GM19328 (cell line): ENCODE measurements around the gene MRC2.
"Not testable (repeated sequence)": the region's sequence is repeated elsewhere in the genome, so short reads cannot be mapped to it uniquely, and the experiment has no call there.

Experiments used
- ATAC-seq: cut with Tn5 transposase; IDR thresholded peaks from one replicate; pipeline ENCODE4 v1.9.1; 2021; ENCODE audit warnings: mild to moderate bottlenecking, moderate library complexity; ENCODE audit not compliant: unreplicated experiment

The MRC2 gene

GRCh38 chr17:62698459-62698858, 71.0 kb downstream of the MRC2 start:
- not testable (repeated sequence) for ATAC-seq

- no peak for ATAC-seq
Observed at GRCh38 chr17:62700964-62701705, 73.7 kb downstream of the MRC2 start.

GRCh38 chr17:62701706-62702085, 74.2 kb downstream of the MRC2 start:
- ATAC-seq = no peak

- ATAC-seq = no peak
Observed at GRCh38 chr17:62702746-62703260, 75.3 kb downstream of the MRC2 start.

GRCh38 chr17:62703261-62703775, 75.8 kb downstream of the MRC2 start:
- no peak for ATAC-seq

- peak; percentile 82 for ATAC-seq
Observed at GRCh38 chr17:62703776-62704380, 76.4 kb downstream of the MRC2 start.

- no peak for ATAC-seq
Observed at GRCh38 chr17:62704381-62704971, 77.0 kb downstream of the MRC2 start.

- ATAC-seq = no peak
Observed at GRCh38 chr17:62705156-62705777, 77.8 kb downstream of the MRC2 start.

- no peak for ATAC-seq
Observed at GRCh38 chr17:62705778-62706597, 78.5 kb downstream of the MRC2 start.

GRCh38 chr17:62706598-62707424, 79.3 kb downstream of the MRC2 start:
- no peak for ATAC-seq

GRCh38 chr17:62707425-62707739, 79.9 kb downstream of the MRC2 start:
- no peak for ATAC-seq

- ATAC-seq = no peak
Observed at GRCh38 chr17:62708587-62708986, 81.1 kb downstream of the MRC2 start.

GRCh38 chr17:62712171-62712581, 84.7 kb downstream of the MRC2 start:
- no peak for ATAC-seq

- ATAC-seq = no peak
Observed at GRCh38 chr17:62713086-62713881, 85.8 kb downstream of the MRC2 start.

GRCh38 chr17:62714016-62714777, 86.7 kb downstream of the MRC2 start:
- ATAC-seq = no peak

GRCh38 chr17:62715882-62716390, 88.5 kb downstream of the MRC2 start:
- ATAC-seq = no peak

- ATAC-seq = no peak
Observed at GRCh38 chr17:62716834-62717588, 89.5 kb downstream of the MRC2 start.

GRCh38 chr17:62717589-62717855, 90.1 kb downstream of the MRC2 start:
- ATAC-seq = no peak
